ENCODE results near the gene GRK4.
A peak's percentile ranks its signal among the peaks of the same experiment; 100 is the strongest.
"Not testable (repeated sequence)": the region's sequence is repeated elsewhere in the genome, so short reads cannot be mapped to it uniquely, and the experiment has no call there.

GRK4 gene

GRCh38 chr4:2935762-2936743 is 27.3 kb upstream of the GRK4 start:
- peak overlapping the region; percentile 76 for H3K4me3 ChIP-seq (ENCODE audit: low read length)

DNA sequence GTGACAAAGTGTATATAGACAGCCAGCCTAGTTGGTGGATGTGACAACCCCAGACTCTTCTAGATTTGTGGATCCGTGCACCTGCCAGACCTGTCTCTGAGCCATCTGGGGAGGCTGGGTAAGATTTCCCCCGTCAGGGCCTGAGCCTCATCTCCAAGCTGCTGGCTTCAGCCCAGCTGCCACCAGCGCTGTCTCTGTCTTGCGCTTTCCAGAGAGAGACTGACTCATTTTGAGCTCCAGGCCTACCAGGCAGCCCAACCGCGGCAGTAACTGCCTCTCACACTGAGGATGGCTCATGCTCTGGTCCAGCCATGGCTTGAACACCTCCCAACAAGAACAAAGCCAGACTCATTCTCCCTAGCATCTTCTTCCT is 26.6 kb upstream of the GRK4 start:
- peak; percentile 97 for DNase-seq (ENCODE audit: low read depth)
- no peak overlapping the region for H3K4me3 ChIP-seq (ENCODE audit: low read length)
- TF ChIP-seq, protein P1, sequence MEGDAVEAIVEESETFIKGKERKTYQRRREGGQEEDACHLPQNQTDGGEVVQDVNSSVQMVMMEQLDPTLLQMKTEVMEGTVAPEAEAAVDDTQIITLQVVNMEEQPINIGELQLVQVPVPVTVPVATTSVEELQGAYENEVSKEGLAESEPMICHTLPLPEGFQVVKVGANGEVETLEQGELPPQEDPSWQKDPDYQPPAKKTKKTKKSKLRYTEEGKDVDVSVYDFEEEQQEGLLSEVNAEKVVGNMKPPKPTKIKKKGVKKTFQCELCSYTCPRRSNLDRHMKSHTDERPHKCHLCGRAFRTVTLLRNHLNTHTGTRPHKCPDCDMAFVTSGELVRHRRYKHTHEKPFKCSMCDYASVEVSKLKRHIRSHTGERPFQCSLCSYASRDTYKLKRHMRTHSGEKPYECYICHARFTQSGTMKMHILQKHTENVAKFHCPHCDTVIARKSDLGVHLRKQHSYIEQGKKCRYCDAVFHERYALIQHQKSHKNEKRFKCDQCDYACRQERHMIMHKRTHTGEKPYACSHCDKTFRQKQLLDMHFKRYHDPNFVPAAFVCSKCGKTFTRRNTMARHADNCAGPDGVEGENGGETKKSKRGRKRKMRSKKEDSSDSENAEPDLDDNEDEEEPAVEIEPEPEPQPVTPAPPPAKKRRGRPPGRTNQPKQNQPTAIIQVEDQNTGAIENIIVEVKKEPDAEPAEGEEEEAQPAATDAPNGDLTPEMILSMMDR (IDR thresholded peaks at IDR 0.05; ENCODE audit: insufficient read depth, low read depth, low read length, missing control alignments), result no peak

More at GRCh38 chr4:2935762-2936743, 27.3 kb upstream of the GRK4 start:
- TF ChIP-seq, protein P1 (IDR thresholded peaks at IDR 0.05; ENCODE audit: insufficient read depth, low read depth, low read length, missing control alignments), result no peak
- peak; percentile 96 for DNase-seq (ENCODE audit: low read depth)

DNA sequence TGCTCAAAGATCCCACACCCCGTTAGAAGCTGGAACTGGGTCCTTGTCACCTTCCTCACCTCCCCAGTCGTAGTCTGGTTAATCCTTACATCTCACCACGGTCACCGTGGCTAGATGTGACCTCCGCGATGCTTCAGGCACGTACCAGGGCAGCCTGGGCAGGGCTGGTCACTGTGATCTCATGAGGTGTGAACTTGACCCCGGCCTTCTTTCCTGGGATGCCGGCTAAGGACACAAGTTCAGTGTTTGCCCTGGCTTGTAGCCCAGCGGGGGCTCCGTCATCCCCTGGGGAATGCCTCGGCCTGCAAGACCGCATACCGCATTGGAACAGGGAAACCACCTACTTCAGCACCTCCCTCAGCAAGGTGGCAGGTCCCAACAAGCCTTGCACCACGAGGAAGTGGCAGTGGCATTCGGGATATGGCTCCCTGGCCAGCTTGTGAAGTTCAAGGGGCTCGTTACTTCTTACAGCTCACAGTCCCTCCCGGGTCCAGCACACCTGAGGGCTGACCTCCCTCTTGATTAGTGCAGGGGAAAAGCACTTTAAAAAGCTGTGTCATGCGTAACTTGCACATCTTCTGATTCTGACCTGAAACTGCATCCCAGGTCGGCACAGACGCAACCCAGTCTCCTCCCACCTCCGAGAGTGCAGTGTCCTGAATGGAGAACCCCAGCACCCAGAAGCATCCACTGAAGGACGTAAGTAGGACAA is 26.1 kb upstream of the GRK4 start:
- peak; percentile 99 for DNase-seq (ENCODE audit: low read depth)
- H3K4me3 ChIP-seq (ENCODE audit: low read length), result peak overlapping the region; percentile 24
- TF ChIP-seq, protein P1 (IDR thresholded peaks at IDR 0.05; ENCODE audit: insufficient read depth, low read depth, low read length, missing control alignments), result no peak

- no peak overlapping the region for H3K4me3 ChIP-seq (ENCODE audit: low read length)
- no peak for DNase-seq (ENCODE audit: low read depth)
- TF ChIP-seq, protein P1 (IDR thresholded peaks at IDR 0.05; ENCODE audit: insufficient read depth, low read depth, low read length, missing control alignments), result no peak
Observed at GRCh38 chr4:2937986-2938385, 25.4 kb upstream of the GRK4 start.

GRCh38 chr4:2938411-2938810 is 25.0 kb upstream of the GRK4 start:
- not testable (repeated sequence) for H3K4me3 ChIP-seq (ENCODE audit: low read length); DNase-seq (ENCODE audit: low read depth)

DNA sequence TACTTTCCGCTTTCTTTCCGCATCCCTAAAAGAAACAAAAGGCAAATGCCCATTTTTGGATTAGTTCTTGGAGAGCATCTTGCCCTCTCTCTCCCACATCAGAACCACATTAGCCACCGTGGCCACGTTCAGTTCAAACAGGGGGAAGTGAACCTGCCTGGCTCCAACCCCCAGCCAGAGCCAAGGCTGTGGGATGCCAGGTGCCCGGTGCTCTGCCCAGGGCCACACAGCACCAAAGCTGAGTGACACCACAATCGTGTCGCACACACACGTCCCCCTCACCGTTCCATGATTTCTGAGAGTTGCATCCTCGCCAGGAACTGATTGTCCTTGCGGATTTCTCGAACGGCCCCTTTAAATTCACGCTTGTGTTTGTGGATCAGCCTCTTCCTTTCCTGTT is 24.5 kb upstream of the GRK4 start:
- H3K4me3 ChIP-seq (ENCODE audit: low read length), result no peak overlapping the region
- DNase-seq (ENCODE audit: low read depth), result no peak
- TF ChIP-seq, protein P1 (IDR thresholded peaks at IDR 0.05; ENCODE audit: insufficient read depth, low read depth, low read length, missing control alignments), result no peak
